Measurements from ENCODE around the gene KIT. TPM values are rescaled to one million over a fixed set of nuclear protein-coding genes. Genes with fewer than 3 reads are reported as not detected.

The KIT gene
- total and polyA plus RNA-seq, 2 donors (not counting 3 experiments of a cell fraction or from before 2014, with no cell fraction given) = 19.8 to 39.7 TPM

- no TSS peak for BruUV-seq (replicated peaks)
- no peaks in the 10 kb centered on the region for H3K4me1 ChIP-seq (ENCODE audit: control insufficient read depth, extremely low read depth, insufficient read depth, low read length)
- no peak overlapping the region for H3K9ac ChIP-seq (replicated peaks; ENCODE audit: extremely low read depth, insufficient read depth, low read length)
- ChIA-PET POLR2A (no interaction called here), CTCF (interaction anchor here (1.0 kb wide), 1 partner anchor 273 kb away, joined by 5 read pairs; no protein-coding TSS in a partner anchor)
- no peaks in the 10 kb centered on the region for H3K9me3 ChIP-seq (replicated peaks; ENCODE audit: control insufficient read depth, insufficient read depth, low read length)
- dilution Hi-C loops (cut with MboI; ENCODE audit: extremely low pct_ligation_motif_present, low sequenced_read_pairs) = no loop called here
- H2AFZ ChIP-seq (ENCODE audit: low read depth, low read length) = no peak overlapping the region
- no peaks in the 10 kb centered on the region for H3K9me1 ChIP-seq (replicated peaks; ENCODE audit: control insufficient read depth, extremely low read depth, insufficient read depth, low read length)
- peaks cover 0 to 2% of the 10 kb centered on the region in 2 experiments for H3K27me3 ChIP-seq (ENCODE audit: control insufficient read depth in 2 of 2, insufficient read depth in 2 of 2, low read length in 2 of 2)
- no peak overlapping the region for H3K27ac ChIP-seq (ENCODE audit: insufficient read depth, low read depth, low read length)
- no peak overlapping the region for H3K4me3 ChIP-seq (replicated peaks in 1 of 3; ENCODE audit: insufficient read depth in 1 of 3, low read depth in 1 of 3, low read length in 3 of 3)
- H3K4me2 ChIP-seq (ENCODE audit: insufficient read depth, low read length) = no peak overlapping the region
- no peaks in the 10 kb centered on the region for H3K36me3 ChIP-seq (ENCODE audit: control insufficient read depth in 2 of 2, extremely low read depth in 1 of 2, insufficient read depth in 2 of 2, low read length in 2 of 2)
- no peaks in the 10 kb centered on the region for H3K79me2 ChIP-seq (ENCODE audit: control insufficient read depth, insufficient read depth, low read length)
- H4K20me1 ChIP-seq (replicated peaks; ENCODE audit: control insufficient read depth, extremely low read depth, insufficient read depth, low read length) = no peaks in the 10 kb centered on the region
- intact Hi-C loops (cut with micrococcal nuclease) = no loop called here
- DNase-seq (ENCODE audit: low read depth, low spot score) (no peak), FAIRE-seq (no peak)
- TF ChIP-seq FOS (IDR thresholded peaks at IDR 0.05; ENCODE audit: borderline replicate concordance, insufficient read depth, low read length) = no peak
- TF ChIP-seq MYC (IDR thresholded peaks at IDR 0.05; ENCODE audit: low read depth, low read length) = no peak
- no peak for TF ChIP-seq GATA2 (IDR thresholded peaks at IDR 0.05; ENCODE audit: insufficient read depth, insufficient read length, low read depth, low read length)
Measured at GRCh38 chr4:54687887-54688841, 30.4 kb downstream of the KIT start.

DNA sequence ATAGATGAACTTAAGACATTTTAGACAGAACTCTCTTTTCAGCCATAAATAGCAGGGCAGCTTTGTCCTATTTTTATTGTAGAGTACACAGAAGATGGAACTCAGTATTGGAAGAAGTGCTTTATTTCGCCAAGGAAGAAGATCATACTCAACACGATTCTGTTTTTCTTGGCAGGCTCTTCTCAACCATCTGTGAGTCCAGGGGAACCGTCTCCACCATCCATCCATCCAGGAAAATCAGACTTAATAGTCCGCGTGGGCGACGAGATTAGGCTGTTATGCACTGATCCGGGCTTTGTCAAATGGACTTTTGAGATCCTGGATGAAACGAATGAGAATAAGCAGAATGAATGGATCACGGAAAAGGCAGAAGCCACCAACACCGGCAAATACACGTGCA, 37.6 kb downstream of the KIT start:
- no peak overlapping the region for H3K27ac ChIP-seq (ENCODE audit: insufficient read depth, low read depth, low read length)
- H3K9ac ChIP-seq (replicated peaks; ENCODE audit: extremely low read depth, insufficient read depth, low read length) = no peak overlapping the region
- H3K36me3 ChIP-seq (ENCODE audit: control insufficient read depth in 2 of 2, extremely low read depth in 1 of 2, insufficient read depth in 2 of 2, low read length in 2 of 2) = no peaks in the 10 kb centered on the region
- CTCF ChIA-PET = no interaction called here
- H4K20me1 ChIP-seq (replicated peaks; ENCODE audit: control insufficient read depth, extremely low read depth, insufficient read depth, low read length) = no peaks in the 10 kb centered on the region
- FAIRE-seq (no peak), DNase-seq (ENCODE audit: low read depth, low spot score) (no peak)
- H2AFZ ChIP-seq (ENCODE audit: low read depth, low read length) = no peak overlapping the region
- no peaks in the 10 kb centered on the region for H3K9me1 ChIP-seq (replicated peaks; ENCODE audit: control insufficient read depth, extremely low read depth, insufficient read depth, low read length)
- no peak overlapping the region for H3K4me3 ChIP-seq (replicated peaks in 1 of 3; ENCODE audit: insufficient read depth in 1 of 3, low read depth in 1 of 3, low read length in 3 of 3)
- no TSS peak for BruUV-seq (replicated peaks)
- no peak overlapping the region for H3K4me2 ChIP-seq (ENCODE audit: insufficient read depth, low read length)
- no peaks in the 10 kb centered on the region for H3K9me3 ChIP-seq (replicated peaks; ENCODE audit: control insufficient read depth, insufficient read depth, low read length)
- H3K4me1 ChIP-seq (ENCODE audit: control insufficient read depth, extremely low read depth, insufficient read depth, low read length) = peaks cover 3% of the 10 kb centered on the region
- intact Hi-C loops (cut with micrococcal nuclease) (no loop called here), dilution Hi-C loops (cut with MboI; ENCODE audit: extremely low pct_ligation_motif_present, low sequenced_read_pairs) (no loop called here)
- H3K27me3 ChIP-seq (ENCODE audit: control insufficient read depth in 2 of 2, insufficient read depth in 2 of 2, low read length in 2 of 2) = peaks cover 0 to 2% of the 10 kb centered on the region in 2 experiments
- TF ChIP-seq EZH2 (IDR thresholded peaks at IDR 0.05; ENCODE audit: borderline replicate concordance, low read depth, low read length, severe bottlenecking) (no peak), CTCF (IDR thresholded peaks at IDR 0.05; ENCODE audit: extremely low read depth in 1 of 2, insufficient read depth in 1 of 2, low read depth in 1 of 2, low read length in 2 of 2) (no peak), MYC (IDR thresholded peaks at IDR 0.05; ENCODE audit: low read depth, low read length) (no peak), MAX (IDR thresholded peaks at IDR 0.05; ENCODE audit: insufficient read depth, insufficient read length) (no peak), POLR2AphosphoS5 (IDR thresholded peaks at IDR 0.05; ENCODE audit: insufficient read depth, low read depth, low read length) (no peak), JUN (IDR thresholded peaks at IDR 0.05; ENCODE audit: borderline replicate concordance, insufficient read depth, insufficient read length, low read depth) (no peak), GATA2 (IDR thresholded peaks at IDR 0.05; ENCODE audit: insufficient read depth, insufficient read length, low read depth, low read length) (no peak), FOS (IDR thresholded peaks at IDR 0.05; ENCODE audit: borderline replicate concordance, insufficient read depth, low read length) (no peak), POLR2A (IDR thresholded peaks at IDR 0.05; ENCODE audit: low read depth, low read length) (no peak)
- no peaks in the 10 kb centered on the region for H3K79me2 ChIP-seq (ENCODE audit: control insufficient read depth, insufficient read depth, low read length)
- POLR2A ChIA-PET = no interaction called here
